Mesendoderm (in vitro differentiated cells): ENCODE results near the gene PPP4C.

Source experiments
- DNase-seq: peaks from one replicate; pipeline ENCODE4 v3.0.0; 2013
- H2AK5ac ChIP-seq: 2 replicates; pipeline ENCODE4 v1.6.1; 2013; ENCODE audit warnings: low read length, inconsistent platforms
- H2BK120ac ChIP-seq: 2 replicates; pipeline ENCODE4 v1.6.1; 2013; ENCODE audit warnings: low read depth, mild to moderate bottlenecking, low read length, moderate library complexity, mixed read lengths
- H2BK15ac ChIP-seq: replicated peaks from 2 replicates; pipeline ENCODE4 v1.6.1; 2013; ENCODE audit warnings: low read depth, mild to moderate bottlenecking, moderate library complexity
- H2BK5ac ChIP-seq: 2 replicates; pipeline ENCODE4 v1.6.1; 2013; ENCODE audit warnings: low read length, inconsistent platforms
- H3K18ac ChIP-seq: 2 replicates; pipeline ENCODE4 v1.6.1; 2013; ENCODE audit warnings: mild to moderate bottlenecking, low read length, mixed read lengths
- H3K23ac ChIP-seq: one replicate; pipeline ENCODE4 v1.6.1; 2013; ENCODE audit warnings: low read length
- H3K27ac ChIP-seq: 2 replicates; pipeline ENCODE4 v1.5.1; 2013; ENCODE audit warnings: low read depth, mild to moderate bottlenecking, inconsistent platforms, low read length, moderate library complexity
- H3K27me3 ChIP-seq: 2 replicates; pipeline ENCODE4 v1.6.1; 2013; ENCODE audit warnings: low read length, control low read depth, mild to moderate bottlenecking, inconsistent platforms; ENCODE audit not compliant: insufficient read depth, poor library complexity
- H3K36me3 ChIP-seq: 2 replicates; pipeline ENCODE4 v1.6.1; 2013; ENCODE audit warnings: low read length, inconsistent platforms; ENCODE audit not compliant: control insufficient read depth, insufficient read depth
- H3K4ac ChIP-seq: one replicate; pipeline ENCODE4 v1.6.1; 2013; ENCODE audit warnings: low read depth, mild to moderate bottlenecking, low read length, moderate library complexity
- H3K4me1 ChIP-seq: 2 replicates; pipeline ENCODE4 v1.6.1; 2013; ENCODE audit warnings: low read depth, low read length, inconsistent platforms; ENCODE audit not compliant: control insufficient read depth
- H3K4me2 ChIP-seq: 2 replicates; pipeline ENCODE4 v1.6.1; 2013; ENCODE audit warnings: low read length
- H3K4me3 ChIP-seq: 2 replicates; pipeline ENCODE4 v1.5.1; 2013; ENCODE audit warnings: mild to moderate bottlenecking, low read length
- H3K56ac ChIP-seq: one replicate; pipeline ENCODE4 v1.6.1; 2013; ENCODE audit warnings: low read length
- H3K79me1 ChIP-seq: 2 replicates; pipeline ENCODE4 v1.6.1; 2013; ENCODE audit warnings: low read length, inconsistent platforms
- H3K79me2 ChIP-seq: 2 replicates; pipeline ENCODE4 v1.6.1; 2013; ENCODE audit warnings: mild to moderate bottlenecking, low read length; ENCODE audit not compliant: control insufficient read depth, insufficient read depth
- H3K9ac ChIP-seq: 2 replicates; pipeline ENCODE4 v1.6.1; 2013; ENCODE audit warnings: low read length, inconsistent platforms
- H4K5ac ChIP-seq: one replicate; pipeline ENCODE4 v1.6.1; 2013; ENCODE audit warnings: low read length
- H4K8ac ChIP-seq: one replicate; pipeline ENCODE4 v1.6.1; 2013; ENCODE audit warnings: low read depth, mild to moderate bottlenecking, control low read depth, low read length, moderate library complexity
- WGBS: extraction: QIAGEN DNeasy Blood & Tissue Kit; methylation state at CpG from one replicate; pipeline ENCODE4 v1.1.7; 2013; ENCODE audit warnings: low lambda C conversion rate, missing lambda C conversion rate; ENCODE audit not compliant: insufficient coverage; ENCODE audit errors: extremely low coverage; 5-methylcytosine and 5-hydroxymethylcytosine counted together

PPP4C gene

GRCh38 chr16:30030841-30031413, 44.9 kb upstream of the PPP4C start, which contains the start of gene TLCD3B:
Gene TLCD3B (minus strand): TSS chr16:30031271. CDS start chr16:30030527, 744 bp downstream.
- H2AK5ac ChIP-seq = no peak within 1 kb of the TSS
- peak within 1 kb of the TSS; percentile 21 for H3K4ac ChIP-seq
- peak within 1 kb of the TSS; percentile 85 for H3K56ac ChIP-seq
- no peak within 1 kb of the TSS for H3K18ac ChIP-seq
- no peak within 1 kb of the TSS for H3K27ac ChIP-seq
- no peaks in the 10 kb centered on the region for H3K27me3 ChIP-seq
- H3K4me1 ChIP-seq = peaks cover 5% of the 10 kb centered on the region
- H3K79me2 ChIP-seq = no peaks in the 10 kb centered on the region
- peak within 1 kb of the TSS; percentile 45 for H3K4me2 ChIP-seq
- DNase-seq = peak; percentile 58
- no peak within 1 kb of the TSS for H2BK120ac ChIP-seq
- H2BK5ac ChIP-seq = no peak within 1 kb of the TSS
- no CpG with 5 or more reads among the region's 27 CpGs for WGBS
- peak within 1 kb of the TSS; percentile 56 for H3K9ac ChIP-seq
- no peak within 1 kb of the TSS for H2BK15ac ChIP-seq
- peak within 1 kb of the TSS; percentile 16 for H3K4me3 ChIP-seq
- H3K23ac ChIP-seq = no peak within 1 kb of the TSS
- H3K36me3 ChIP-seq = no peaks in the 10 kb centered on the region
- H3K79me1 ChIP-seq = no peaks in the 10 kb centered on the region
- no peak within 1 kb of the TSS for H4K8ac ChIP-seq
- H4K5ac ChIP-seq = no peak within 1 kb of the TSS

- H3K4me3 ChIP-seq = no peak overlapping the region
- H2AK5ac ChIP-seq = no peak overlapping the region
- no peak overlapping the region for H3K23ac ChIP-seq
- no peak overlapping the region for H2BK5ac ChIP-seq
- H4K5ac ChIP-seq = no peak overlapping the region
- H3K4me2 ChIP-seq = peak overlapping the region; percentile 45
- H2BK15ac ChIP-seq = no peak overlapping the region
- no peaks in the 10 kb centered on the region for H3K79me1 ChIP-seq
- H4K8ac ChIP-seq = no peak overlapping the region
- H3K9ac ChIP-seq = peak overlapping the region; percentile 39
- no peaks in the 10 kb centered on the region for H3K79me2 ChIP-seq
- H3K27ac ChIP-seq = no peak overlapping the region
- no peak overlapping the region for H3K18ac ChIP-seq
- no peaks in the 10 kb centered on the region for H3K36me3 ChIP-seq
- peaks cover 5% of the 10 kb centered on the region for H3K4me1 ChIP-seq
- H3K4ac ChIP-seq = no peak overlapping the region
- no peaks in the 10 kb centered on the region for H3K27me3 ChIP-seq
- peak overlapping the region; percentile 85 for H3K56ac ChIP-seq
- no peak overlapping the region for H2BK120ac ChIP-seq
- DNase-seq = no peak
- no CpG with 5 or more reads among the region's 11 CpGs for WGBS
Observed at GRCh38 chr16:30031477-30031918, 44.3 kb upstream of the PPP4C start.

DNA sequence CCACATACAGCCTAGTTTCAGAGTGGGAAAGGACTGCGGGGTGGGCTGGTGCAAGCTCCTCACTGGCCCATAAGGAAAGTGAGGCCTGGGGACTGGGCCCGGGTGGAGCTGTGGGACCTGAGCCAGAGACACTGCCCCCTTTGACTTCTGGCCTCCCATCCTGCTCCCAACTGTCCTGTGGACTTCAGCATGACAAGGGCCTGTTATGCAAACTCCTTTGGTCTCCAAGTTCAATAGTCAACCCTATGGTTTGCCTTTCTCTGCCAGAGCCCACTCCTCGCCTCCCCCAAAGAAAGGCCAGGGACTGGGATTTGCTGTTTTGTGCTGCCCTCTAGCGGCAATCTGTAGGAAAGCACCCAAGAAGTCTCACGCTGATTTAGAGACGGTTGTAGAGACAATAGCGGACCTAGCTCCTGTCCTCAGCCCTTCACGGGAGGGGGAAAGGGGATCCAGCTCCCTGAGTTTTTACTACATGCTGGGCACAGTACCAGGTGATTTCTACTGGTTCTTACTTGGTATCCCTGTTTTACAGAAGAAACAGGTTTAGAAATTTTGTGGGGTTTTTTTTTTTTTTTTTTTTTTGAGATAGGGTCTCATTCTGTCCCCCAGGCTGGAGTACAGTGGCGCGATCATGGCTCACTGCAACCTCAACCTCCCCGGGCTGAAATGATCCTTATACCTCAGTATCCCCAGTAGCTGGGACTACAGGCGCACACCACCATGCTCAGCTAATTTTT, 43.5 kb upstream of the PPP4C start:
- Histone ChIP-seq H3K79me2 (no peaks in the 10 kb centered on the region), H3K36me3 (no peaks in the 10 kb centered on the region), H3K9ac (no peak overlapping the region), H3K27me3 (no peaks in the 10 kb centered on the region), H3K4ac (no peak overlapping the region), H4K8ac (no peak overlapping the region), H3K79me1 (no peaks in the 10 kb centered on the region), H2BK5ac (no peak overlapping the region), H3K56ac (no peak overlapping the region), H2BK15ac (no peak overlapping the region), H3K4me2 (no peak overlapping the region), H3K4me1 (peaks cover 5% of the 10 kb centered on the region), H2BK120ac (no peak overlapping the region), H3K4me3 (no peak overlapping the region), H2AK5ac (no peak overlapping the region), H3K23ac (no peak overlapping the region), H3K18ac (no peak overlapping the region), H3K27ac (no peak overlapping the region), H4K5ac (no peak overlapping the region)
- peak; percentile 91 for DNase-seq
- no CpG with 5 or more reads among the region's 12 CpGs for WGBS

DNA sequence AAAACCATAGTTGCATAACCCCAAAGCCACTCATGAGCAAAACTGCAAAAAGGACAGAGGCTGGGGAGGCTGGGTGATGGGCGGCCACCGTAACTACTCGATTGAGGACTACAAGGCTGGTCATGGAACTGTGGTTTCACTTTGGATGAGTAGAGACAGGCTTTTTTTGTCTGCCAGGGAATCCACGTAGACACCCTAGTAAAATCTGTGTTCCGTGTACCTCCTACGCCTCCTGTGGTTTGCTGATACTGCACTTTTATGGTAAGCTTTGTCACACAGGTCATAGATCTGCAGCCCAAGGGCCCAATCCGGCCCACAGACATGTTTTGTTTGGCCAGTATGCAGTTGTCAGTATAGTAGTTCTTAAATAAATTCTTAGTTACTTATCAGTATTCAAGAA, 42.5 kb upstream of the PPP4C start:
- Histone ChIP-seq H3K79me2 (no peaks in the 10 kb centered on the region), H3K27me3 (no peaks in the 10 kb centered on the region), H3K23ac (no peak overlapping the region), H3K4ac (no peak overlapping the region), H3K18ac (no peak overlapping the region), H3K9ac (no peak overlapping the region), H3K4me1 (peaks cover 5% of the 10 kb centered on the region), H2BK15ac (no peak overlapping the region), H2AK5ac (no peak overlapping the region), H3K4me3 (no peak overlapping the region), H3K4me2 (no peak overlapping the region), H3K36me3 (no peaks in the 10 kb centered on the region), H3K79me1 (no peaks in the 10 kb centered on the region), H2BK120ac (no peak overlapping the region), H2BK5ac (no peak overlapping the region), H4K8ac (no peak overlapping the region), H4K5ac (no peak overlapping the region), H3K27ac (no peak overlapping the region), H3K56ac (no peak overlapping the region)
- no CpG with 5 or more reads among the region's 7 CpGs for WGBS
- DNase-seq = no peak

- Histone ChIP-seq H4K8ac (no peak overlapping the region), H3K23ac (no peak overlapping the region), H3K79me2 (no peaks in the 10 kb centered on the region), H3K4me2 (no peak overlapping the region), H2BK15ac (no peak overlapping the region), H3K4ac (no peak overlapping the region), H3K27me3 (no peaks in the 10 kb centered on the region), H3K18ac (no peak overlapping the region), H3K56ac (no peak overlapping the region), H3K79me1 (no peaks in the 10 kb centered on the region), H3K9ac (no peak overlapping the region), H2BK5ac (no peak overlapping the region), H3K36me3 (no peaks in the 10 kb centered on the region), H2BK120ac (no peak overlapping the region), H3K4me1 (no peaks in the 10 kb centered on the region), H3K27ac (no peak overlapping the region), H2AK5ac (no peak overlapping the region), H3K4me3 (no peak overlapping the region), H4K5ac (no peak overlapping the region)
- no CpG with 5 or more reads among the region's 5 CpGs for WGBS
- DNase-seq = no peak
Observed at GRCh38 chr16:30040221-30040620, 35.6 kb upstream of the PPP4C start.
